ENCODE data around the gene C2orf72.

GRCh38 chr2:231032575-231033140 is 4.7 kb upstream of the C2orf72 start:
- TF ChIP-seq CTCF (IDR thresholded peaks at IDR 0.05) (no peak), POLR2A (IDR thresholded peaks at IDR 0.05) (no peak)

All from breast epithelium (tissue), 3 donors.